CD4-positive, CD25-positive, alpha-beta regulatory T cell (primary cell): Measurements from ENCODE around the gene GOLGA1. TPM values are rescaled to one million over a fixed set of nuclear protein-coding genes. Genes with fewer than 3 reads are reported as not detected.
A peak's percentile ranks its signal among the peaks of the same experiment; 100 is the strongest.

Experiments used
- ATAC-seq, 2 donors: fragments of 150-1000 bp; cut with Tn5 transposase; one replicate each; pipeline ENCODE4 v1.10.0; 2021; ENCODE audit warnings: low read depth in 2 of 2, moderate number of reproducible peaks in 2 of 2, moderate library complexity in 1 of 2
- DNase-seq, 3 donors: peaks; one replicate each; pipeline versions ENCODE4 v3.0.0 to v3.0.0-alpha.2; 2012 to 2022; ENCODE audit warnings: mixed read lengths in 1 of 3
- H3K27ac ChIP-seq: one replicate; pipeline ENCODE4 v1.7.0; 2013; ENCODE audit warnings: mild to moderate bottlenecking, low read length; ENCODE audit not compliant: insufficient read depth, poor library complexity, severe bottlenecking
- H3K27me3 ChIP-seq: one replicate; pipeline ENCODE4 v1.7.0; 2013; ENCODE audit warnings: low read length; ENCODE audit not compliant: control insufficient read depth, insufficient read depth
- H3K36me3 ChIP-seq: one replicate; pipeline ENCODE4 v1.7.0; 2013; ENCODE audit warnings: mild to moderate bottlenecking, low read length, moderate library complexity; ENCODE audit not compliant: control insufficient read depth, insufficient read depth
- H3K4me1 ChIP-seq: 2 replicates; pipeline ENCODE4 v1.7.0; 2013; ENCODE audit warnings: mild to moderate bottlenecking, low read length; ENCODE audit not compliant: insufficient read depth, control insufficient read depth, poor library complexity, severe bottlenecking
- H3K4me3 ChIP-seq: one replicate; pipeline ENCODE4 v1.7.0; 2013; ENCODE audit warnings: low read depth, mild to moderate bottlenecking, low read length, moderate library complexity
- H3K9me3 ChIP-seq, 2 experiments: 1 replicate in 1 of 2; 2 replicates in 1 of 2; pipeline ENCODE4 v1.7.0; 2013; ENCODE audit warnings: low read length in 2 of 2, mild to moderate bottlenecking in 1 of 2, moderate library complexity in 1 of 2; ENCODE audit not compliant: control insufficient read depth in 2 of 2
- H3K27ac Mint-ChIP-seq, 3 donors: one replicate each; pipeline ENCODE4 v1.8.0; 2020 to 2022; ENCODE audit warnings: mild to moderate bottlenecking in 3 of 3, mixed read lengths in 3 of 3, moderate library complexity in 2 of 3
- H3K27me3 Mint-ChIP-seq: one replicate; pipeline ENCODE4 v1.8.0; 2022; ENCODE audit warnings: mild to moderate bottlenecking, mixed read lengths
- H3K36me3 Mint-ChIP-seq: one replicate; pipeline ENCODE4 v1.8.0; 2020; ENCODE audit warnings: mixed read lengths
- H3K4me1 Mint-ChIP-seq, 4 donors: one replicate each; pipeline ENCODE4 v1.8.0; 2020 to 2022; ENCODE audit warnings: mixed read lengths in 4 of 4, mild to moderate bottlenecking in 1 of 4
- H3K4me3 Mint-ChIP-seq, 4 donors: one replicate each; pipeline ENCODE4 v1.8.0; 2020 to 2022; ENCODE audit warnings: mild to moderate bottlenecking in 4 of 4, mixed read lengths in 4 of 4, moderate library complexity in 3 of 4
- H3K9me3 Mint-ChIP-seq, 7 donors: one replicate each; pipeline ENCODE4 v1.8.0; 2020 to 2022; ENCODE audit warnings: mixed read lengths in 7 of 7, mild to moderate bottlenecking in 3 of 7, moderate library complexity in 2 of 7
- polyA plus RNA-seq, 4 donors: library from polyadenylated mRNA; unstranded; fragments of 300-500 nt; fragmentation: Illumina TruSeq; gene quantifications; one replicate each; pipeline ENCODE4 v1.2.3, GENCODE V29; 2021
- total RNA-seq: library from RNA; stranded (reverse); gene quantifications from one replicate; pipeline ENCODE4 v1.2.3, GENCODE V29; 2022

The GOLGA1 gene
- total and polyA plus RNA-seq, 5 donors from 2014 or later, result 4.8 to 29.1 (median 6.4) TPM

GRCh38 chr9:124880501-124880900 lies 60.4 kb downstream of the GOLGA1 start:
- Mint-ChIP-seq H3K36me3 (peaks cover 28% of the 10 kb centered on the region), H3K27ac (peak overlapping the region in 1 of 3 donors; percentile 11), H3K9me3 (no peaks in the 10 kb centered on the region), H3K27me3 (no peaks in the 10 kb centered on the region), H3K4me3 (no peak overlapping the region), H3K4me1 (peaks cover 0 to 18% (median 3%) of the 10 kb centered on the region in 4 donors)
- peak in 1 of 2 donors; percentile 40 for ATAC-seq
- peaks cover 5% of the 10 kb centered on the region for H3K4me1 ChIP-seq
- peaks cover 79% of the 10 kb centered on the region for H3K36me3 ChIP-seq
- H3K4me3 ChIP-seq, result no peak overlapping the region
- no peak overlapping the region for H3K27ac ChIP-seq
- DNase-seq, result peak in 1 of 3 donors; percentile 50
- H3K27me3 ChIP-seq, result no peaks in the 10 kb centered on the region
- no peaks in the 10 kb centered on the region for H3K9me3 ChIP-seq

- peaks cover 6% of the 10 kb centered on the region for H3K4me1 ChIP-seq
- no peaks in the 10 kb centered on the region for H3K27me3 ChIP-seq
- DNase-seq (no peak), ATAC-seq (no peak)
- peaks cover 85% of the 10 kb centered on the region for H3K36me3 ChIP-seq
- peak overlapping the region in 1 of 3 donors; percentile 51 for H3K27ac Mint-ChIP-seq
- no peaks in the 10 kb centered on the region for H3K27me3 Mint-ChIP-seq
- no peaks in the 10 kb centered on the region for H3K9me3 Mint-ChIP-seq
- peaks cover 30% of the 10 kb centered on the region for H3K36me3 Mint-ChIP-seq
- H3K4me1 Mint-ChIP-seq, result peaks cover 0 to 28% (median 5%) of the 10 kb centered on the region in 4 donors
- no peaks in the 10 kb centered on the region for H3K9me3 ChIP-seq
- no peak overlapping the region for H3K27ac ChIP-seq
- no peak overlapping the region for H3K4me3 ChIP-seq
- no peak overlapping the region for H3K4me3 Mint-ChIP-seq
Observed at GRCh38 chr9:124879226-124879625, 61.7 kb downstream of the GOLGA1 start.

GRCh38 chr9:124878518-124878917 lies 62.4 kb downstream of the GOLGA1 start:
- DNase-seq, result no peak
- H3K36me3 ChIP-seq, result peaks cover 92% of the 10 kb centered on the region
- Mint-ChIP-seq H3K4me3 (no peak overlapping the region), H3K36me3 (peaks cover 32% of the 10 kb centered on the region), H3K9me3 (no peaks in the 10 kb centered on the region), H3K27ac (no peak overlapping the region), H3K4me1 (peaks cover 0 to 35% (median 6%) of the 10 kb centered on the region in 4 donors), H3K27me3 (no peaks in the 10 kb centered on the region)
- H3K9me3 ChIP-seq, result no peaks in the 10 kb centered on the region
- no peaks in the 10 kb centered on the region for H3K27me3 ChIP-seq
- ATAC-seq, result no peak
- no peak overlapping the region for H3K27ac ChIP-seq
- H3K4me1 ChIP-seq, result peaks cover 13% of the 10 kb centered on the region
- no peak overlapping the region for H3K4me3 ChIP-seq

GRCh38 chr9:124878021-124878420 lies 62.9 kb downstream of the GOLGA1 start:
- DNase-seq (no peak), ATAC-seq (no peak)
- H3K4me3 Mint-ChIP-seq, result no peak overlapping the region
- no peaks in the 10 kb centered on the region for H3K9me3 Mint-ChIP-seq
- H3K27ac Mint-ChIP-seq, result no peak overlapping the region
- no peaks in the 10 kb centered on the region for H3K9me3 ChIP-seq
- peaks cover 97% of the 10 kb centered on the region for H3K36me3 ChIP-seq
- no peaks in the 10 kb centered on the region for H3K27me3 Mint-ChIP-seq
- no peak overlapping the region for H3K27ac ChIP-seq
- H3K36me3 Mint-ChIP-seq, result peaks cover 36% of the 10 kb centered on the region
- no peaks in the 10 kb centered on the region for H3K27me3 ChIP-seq
- peaks cover 18% of the 10 kb centered on the region for H3K4me1 ChIP-seq
- peaks cover 3 to 40% (median 10%) of the 10 kb centered on the region in 4 donors for H3K4me1 Mint-ChIP-seq
- H3K4me3 ChIP-seq, result no peak overlapping the region

GRCh38 chr9:124877021-124877782 lies 63.7 kb downstream of the GOLGA1 start:
- Mint-ChIP-seq H3K36me3 (peaks cover 37% of the 10 kb centered on the region), H3K4me3 (no peak overlapping the region), H3K27ac (peak overlapping the region in 2 of 3 donors; percentile 8 to 89), H3K27me3 (no peaks in the 10 kb centered on the region), H3K4me1 (peaks cover 5 to 48% (median 17%) of the 10 kb centered on the region in 4 donors), H3K9me3 (no peaks in the 10 kb centered on the region)
- H3K4me3 ChIP-seq, result no peak overlapping the region
- ATAC-seq (no peak), DNase-seq (no peak)
- H3K36me3 ChIP-seq, result peaks cover 94% of the 10 kb centered on the region
- H3K9me3 ChIP-seq, result no peaks in the 10 kb centered on the region
- peaks cover 26% of the 10 kb centered on the region for H3K4me1 ChIP-seq
- H3K27me3 ChIP-seq, result no peaks in the 10 kb centered on the region
- no peak overlapping the region for H3K27ac ChIP-seq

GRCh38 chr9:124875501-124875900 lies 65.4 kb downstream of the GOLGA1 start:
- Mint-ChIP-seq H3K27me3 (no peaks in the 10 kb centered on the region), H3K4me3 (no peak overlapping the region), H3K27ac (peak overlapping the region in 2 of 3 donors; percentile 35 to 62), H3K4me1 (peaks cover 5 to 53% (median 32%) of the 10 kb centered on the region in 4 donors), H3K36me3 (peaks cover 36% of the 10 kb centered on the region), H3K9me3 (no peaks in the 10 kb centered on the region)
- ATAC-seq (no peak), DNase-seq (no peak)
- H3K27me3 ChIP-seq, result no peaks in the 10 kb centered on the region
- peak overlapping the region; percentile 16 for H3K27ac ChIP-seq
- H3K9me3 ChIP-seq, result no peaks in the 10 kb centered on the region
- peaks cover 39% of the 10 kb centered on the region for H3K4me1 ChIP-seq
- peaks cover 85% of the 10 kb centered on the region for H3K36me3 ChIP-seq
- no peak overlapping the region for H3K4me3 ChIP-seq

GRCh38 chr9:124873664-124874063 lies 67.2 kb downstream of the GOLGA1 start:
- H3K27me3 Mint-ChIP-seq, result no peaks in the 10 kb centered on the region
- ATAC-seq, result no peak
- Histone ChIP-seq H3K4me3 (no peak overlapping the region), H3K27me3 (no peaks in the 10 kb centered on the region), H3K27ac (no peak overlapping the region), H3K4me1 (peaks cover 48% of the 10 kb centered on the region), H3K9me3 (no peaks in the 10 kb centered on the region), H3K36me3 (peaks cover 66% of the 10 kb centered on the region)
- no peaks in the 10 kb centered on the region for H3K9me3 Mint-ChIP-seq
- H3K36me3 Mint-ChIP-seq, result peaks cover 32% of the 10 kb centered on the region
- no peak for DNase-seq
- H3K27ac Mint-ChIP-seq, result peak overlapping the region in 2 of 3 donors; percentile 68 to 95
- H3K4me1 Mint-ChIP-seq, result peaks cover 11 to 61% (median 37%) of the 10 kb centered on the region in 4 donors
- no peak overlapping the region for H3K4me3 Mint-ChIP-seq

- Histone ChIP-seq H3K27ac (peak overlapping the region; percentile 94), H3K4me3 (peak overlapping the region; percentile 91), H3K4me1 (peaks cover 59% of the 10 kb centered on the region), H3K27me3 (no peaks in the 10 kb centered on the region), H3K36me3 (peaks cover 42% of the 10 kb centered on the region), H3K9me3 (no peaks in the 10 kb centered on the region)
- H3K4me1 Mint-ChIP-seq, result peaks cover 15 to 68% (median 35%) of the 10 kb centered on the region in 4 donors
- ATAC-seq (no peak), DNase-seq (no peak)
- no peaks in the 10 kb centered on the region for H3K27me3 Mint-ChIP-seq
- H3K36me3 Mint-ChIP-seq, result peaks cover 20% of the 10 kb centered on the region
- H3K27ac Mint-ChIP-seq, result peak overlapping the region; percentile 81 to 95 (median 95)
- peak overlapping the region; percentile 95 to 99 (median 96) for H3K4me3 Mint-ChIP-seq
- H3K9me3 Mint-ChIP-seq, result no peaks in the 10 kb centered on the region
Observed at GRCh38 chr9:124871156-124871561, 69.7 kb downstream of the GOLGA1 start.
